GM12891 (cell line): ENCODE measurements around the gene MAD1L1.

Experiments
- PAX5 ChIP-seq: IDR thresholded peaks from 2 replicates; pipeline ENCODE4 v1.6.1; 2011; ENCODE audit warnings: low read length, moderate library complexity, mild to moderate bottlenecking; ENCODE audit not compliant: insufficient read depth, severe bottlenecking
- POLR2A ChIP-seq: IDR thresholded peaks from 2 replicates; pipeline ENCODE4 v1.6.1; 2011; ENCODE audit warnings: low read depth, low read length, control low read depth
- POLR2AphosphoS5 ChIP-seq: IDR thresholded peaks from 2 replicates; pipeline ENCODE4 v1.6.1; 2011; ENCODE audit warnings: low read depth, low read length, control low read depth
- TAF1 ChIP-seq: IDR thresholded peaks from 2 replicates; pipeline ENCODE4 v1.6.1; 2011; ENCODE audit warnings: low read depth, low read length, control low read depth

- no peak for TF ChIP-seq POLR2AphosphoS5
- no peak for TF ChIP-seq POLR2A
- no peak for TF ChIP-seq TAF1
- TF ChIP-seq PAX5, result no peak
These were observed 191.0 kb downstream of the MAD1L1 start for GRCh38 chr7:2041496-2042367.
